RKO (cell line): ENCODE measurements around the gene CARS2.
"Not testable (repeated sequence)": the region's sequence is repeated elsewhere in the genome, so short reads cannot be mapped to it uniquely, and the experiment has no call there.

Experiments used
- DNase-seq: peaks from one replicate; pipeline ENCODE4 v3.0.0-alpha.2; 2016; ENCODE audit warnings: low spot score

CARS2 gene, protein sequence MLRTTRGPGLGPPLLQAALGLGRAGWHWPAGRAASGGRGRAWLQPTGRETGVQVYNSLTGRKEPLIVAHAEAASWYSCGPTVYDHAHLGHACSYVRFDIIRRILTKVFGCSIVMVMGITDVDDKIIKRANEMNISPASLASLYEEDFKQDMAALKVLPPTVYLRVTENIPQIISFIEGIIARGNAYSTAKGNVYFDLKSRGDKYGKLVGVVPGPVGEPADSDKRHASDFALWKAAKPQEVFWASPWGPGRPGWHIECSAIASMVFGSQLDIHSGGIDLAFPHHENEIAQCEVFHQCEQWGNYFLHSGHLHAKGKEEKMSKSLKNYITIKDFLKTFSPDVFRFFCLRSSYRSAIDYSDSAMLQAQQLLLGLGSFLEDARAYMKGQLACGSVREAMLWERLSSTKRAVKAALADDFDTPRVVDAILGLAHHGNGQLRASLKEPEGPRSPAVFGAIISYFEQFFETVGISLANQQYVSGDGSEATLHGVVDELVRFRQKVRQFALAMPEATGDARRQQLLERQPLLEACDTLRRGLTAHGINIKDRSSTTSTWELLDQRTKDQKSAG

DNA sequence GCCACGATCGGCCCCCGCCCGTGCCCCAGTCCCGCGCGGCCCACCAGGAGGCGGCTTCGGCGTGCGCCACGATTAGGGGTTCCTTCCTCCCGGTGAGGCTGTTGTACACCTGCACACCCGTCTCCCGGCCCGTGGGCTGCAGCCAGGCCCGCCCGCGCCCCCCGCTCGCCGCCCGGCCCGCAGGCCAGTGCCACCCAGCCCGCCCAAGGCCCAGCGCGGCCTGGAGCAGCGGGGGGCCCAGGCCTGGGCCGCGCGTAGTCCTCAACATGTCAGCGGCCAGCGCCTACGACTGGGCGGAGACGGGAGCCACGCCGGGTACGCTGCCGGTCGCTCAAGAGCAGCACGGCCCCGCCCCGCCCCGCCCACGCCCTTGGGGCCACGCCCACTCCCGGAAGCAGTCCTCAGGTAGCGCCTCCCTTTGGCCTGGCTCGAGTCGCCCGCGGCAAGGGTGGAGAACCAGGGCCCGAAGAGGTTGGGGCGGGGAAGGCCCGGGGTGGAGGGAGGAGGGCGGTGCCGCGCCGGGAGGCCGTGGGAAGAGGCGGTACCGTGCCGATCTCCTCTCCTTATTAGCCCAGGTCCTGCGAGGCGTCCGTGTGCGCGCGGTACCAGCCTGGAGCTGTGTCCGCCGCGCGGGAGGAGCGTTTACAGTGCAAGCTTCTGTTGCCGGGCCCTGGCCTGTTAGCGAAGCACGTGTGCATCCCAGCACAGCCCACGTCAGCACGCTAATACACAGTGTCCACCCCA, at the start of gene CARS2:
Gene CARS2, minus strand, starts transcription at position 291 of the 744 bp plus-strand sequence. Its CDS starts 23 bp downstream, at position 268.
- peak; percentile 95 for DNase-seq

DNA sequence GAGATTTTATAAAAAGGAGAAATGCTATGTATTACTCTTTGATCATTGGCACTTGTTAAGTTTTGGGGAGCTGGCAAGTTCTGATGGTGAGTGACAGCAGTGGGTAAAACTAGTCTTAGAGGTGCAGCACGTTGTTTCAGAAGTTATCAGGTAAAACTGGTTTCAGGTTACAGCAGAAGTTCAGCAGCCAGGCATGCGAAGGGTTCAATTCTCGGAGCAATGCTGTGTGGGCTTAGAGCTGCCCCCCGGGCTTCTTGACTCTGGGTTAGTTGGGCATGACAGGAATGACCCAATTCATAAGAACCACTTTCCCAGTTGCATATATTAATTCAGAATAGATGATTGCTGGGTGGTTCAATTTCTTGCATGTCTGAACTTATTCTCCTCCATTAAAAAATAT, 42.4 kb upstream of the CARS2 start:
- DNase-seq, result no peak

DNA sequence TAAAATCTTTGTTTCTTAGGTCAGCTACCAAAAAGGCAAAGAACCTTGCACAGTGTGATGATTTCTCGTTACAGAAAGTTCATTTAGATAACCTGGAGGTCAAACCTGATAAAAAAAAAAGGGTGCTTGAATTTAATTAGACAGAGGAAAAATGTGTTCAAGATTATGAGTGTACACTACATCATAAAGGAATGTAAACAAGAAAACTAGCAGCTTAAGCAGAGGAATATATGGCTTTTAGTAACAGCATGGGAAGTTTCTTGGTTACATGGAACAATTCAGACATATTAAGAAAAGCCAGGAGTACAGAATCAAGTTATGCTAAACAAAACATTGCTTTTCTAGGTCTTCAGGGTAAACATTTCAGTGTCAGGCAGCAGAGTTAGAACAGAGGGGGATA, 40.5 kb upstream of the CARS2 start:
- no peak for DNase-seq

DNA sequence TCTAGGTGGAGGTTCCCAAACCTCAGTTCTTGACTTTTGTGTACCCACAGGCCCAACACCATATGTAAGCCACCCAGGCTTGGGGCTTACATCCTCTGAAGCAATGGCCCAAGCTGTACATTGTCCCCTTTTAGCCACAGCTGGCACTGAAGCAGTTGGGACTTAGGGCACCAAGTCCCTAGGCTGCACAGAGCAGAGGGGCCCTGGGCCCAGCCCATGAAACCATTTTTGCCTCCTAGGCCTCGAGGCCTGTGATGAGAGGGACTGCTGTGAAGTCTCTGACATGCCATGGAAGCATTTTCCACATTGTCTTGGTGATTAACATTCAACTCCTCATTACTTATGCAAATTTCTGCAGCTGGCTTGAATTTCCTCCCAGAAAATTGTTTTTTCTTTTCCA, 37.8 kb upstream of the CARS2 start:
- DNase-seq, result no peak

DNA sequence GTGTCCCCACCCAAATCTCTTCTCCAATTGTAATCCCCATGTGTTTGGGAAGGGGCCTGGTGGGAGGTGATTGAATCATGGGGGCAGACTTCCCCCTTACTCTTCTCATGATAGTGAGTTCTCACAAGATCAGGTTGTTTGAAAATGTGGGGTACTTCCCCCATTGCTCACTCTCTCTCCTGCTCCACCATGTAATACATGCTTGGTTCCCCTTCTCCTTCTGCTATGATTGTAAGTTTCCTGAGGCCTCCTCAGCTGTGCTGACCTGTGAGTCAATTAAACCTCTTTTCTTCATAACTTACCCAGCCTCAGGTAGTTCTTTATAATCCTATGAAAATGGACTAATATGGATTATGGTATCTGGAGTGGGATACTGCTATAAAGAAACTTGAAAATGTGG, 31.6 kb upstream of the CARS2 start:
- DNase-seq, result no peak

DNA sequence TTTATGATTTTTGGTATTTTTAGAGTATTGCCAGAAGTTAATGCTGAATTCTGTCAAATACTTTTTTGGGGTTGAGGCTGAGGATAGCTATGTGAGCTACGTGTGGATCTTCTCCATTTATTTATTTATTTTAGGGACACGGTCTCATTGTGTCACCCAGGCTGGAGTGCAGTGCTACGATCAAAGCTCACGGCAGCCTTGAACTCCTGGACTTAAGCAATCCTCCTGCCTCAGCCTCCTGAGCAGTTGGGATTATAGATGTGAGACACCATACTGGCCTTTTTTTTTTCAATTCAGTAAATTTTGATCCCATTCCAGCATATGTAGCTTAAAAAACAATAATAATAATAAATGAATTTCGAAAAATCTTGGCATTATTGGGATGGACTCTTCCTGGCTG, 28.6 kb upstream of the CARS2 start:
- DNase-seq, result no peak

DNA sequence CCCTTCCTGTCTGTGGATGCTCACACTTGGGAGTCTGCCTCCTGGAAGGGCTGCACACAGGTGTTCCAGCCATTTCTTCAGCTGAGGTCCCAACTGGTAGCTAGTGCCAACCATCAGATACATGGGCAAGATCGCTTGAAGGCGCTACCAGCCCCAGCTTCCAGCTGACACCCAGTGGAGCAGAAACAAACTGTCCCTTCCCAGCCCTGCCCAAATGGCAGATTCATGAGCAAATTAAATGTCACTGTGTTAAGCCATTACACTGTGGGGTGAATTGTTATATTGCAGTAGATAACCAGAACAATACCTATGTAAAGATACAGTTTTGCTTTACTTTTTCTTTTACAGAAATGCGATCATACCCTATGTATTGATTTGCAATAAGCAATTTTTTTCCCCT, 25.2 kb upstream of the CARS2 start:
- no peak for DNase-seq

DNA sequence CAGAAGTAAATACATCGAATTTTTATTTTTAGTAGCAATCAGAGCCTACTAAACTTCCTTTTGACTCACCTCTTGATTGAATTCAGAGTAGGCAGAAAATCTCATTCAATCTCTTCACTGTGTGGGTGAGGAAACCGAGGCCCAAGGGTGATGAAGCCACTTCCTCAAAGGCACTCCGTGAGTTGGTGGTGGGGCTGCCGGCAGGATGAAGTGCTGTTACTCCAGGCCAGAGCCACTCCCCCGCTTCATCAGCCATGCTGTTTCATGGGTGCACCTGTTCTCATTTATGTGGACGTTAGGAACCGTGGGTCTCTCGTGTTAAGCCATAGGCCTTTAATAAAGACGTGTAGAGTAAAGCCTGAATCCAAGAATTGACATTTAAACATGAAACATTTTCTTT, 20.8 kb upstream of the CARS2 start:
- no peak for DNase-seq

DNA sequence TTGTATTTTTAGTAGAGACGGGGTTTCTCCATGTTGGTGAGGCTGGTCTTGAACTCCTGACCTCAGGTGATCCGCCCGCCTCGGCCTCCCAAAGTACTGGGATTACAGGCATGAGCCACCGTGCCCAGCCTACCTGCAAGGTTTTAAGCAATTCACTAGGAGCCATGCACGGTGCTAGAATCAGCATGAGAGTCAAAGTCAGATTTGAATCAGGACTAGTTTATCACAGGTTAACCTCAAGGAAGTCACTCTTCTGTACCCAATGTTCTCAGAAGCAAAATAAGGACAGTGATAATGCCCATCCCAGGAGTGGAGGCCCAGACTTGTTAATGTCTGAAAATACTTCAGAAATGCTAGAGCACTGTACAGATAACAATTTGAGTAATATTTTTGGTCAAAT, 20.2 kb upstream of the CARS2 start:
- not testable (repeated sequence) for DNase-seq

DNA sequence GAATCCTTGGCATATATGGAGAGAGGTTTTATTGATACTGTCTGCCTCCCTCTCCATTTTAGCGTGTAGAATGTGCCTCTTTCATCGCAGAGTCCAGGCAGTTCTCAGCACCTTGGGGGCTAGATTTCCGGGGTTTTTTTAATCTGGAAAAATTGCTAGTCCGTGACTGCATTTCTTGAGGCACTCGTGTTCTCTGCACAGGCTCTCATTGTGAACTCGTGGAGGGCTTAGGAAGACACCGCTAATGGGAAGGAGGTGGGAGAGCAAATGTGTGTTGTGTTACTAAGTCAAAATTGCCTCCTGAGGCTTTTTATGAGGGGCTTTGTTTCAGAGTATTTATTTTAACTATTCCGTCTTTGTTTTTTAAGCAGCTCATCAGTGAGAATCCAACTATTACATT, 17.7 kb upstream of the CARS2 start:
- no peak for DNase-seq

DNA sequence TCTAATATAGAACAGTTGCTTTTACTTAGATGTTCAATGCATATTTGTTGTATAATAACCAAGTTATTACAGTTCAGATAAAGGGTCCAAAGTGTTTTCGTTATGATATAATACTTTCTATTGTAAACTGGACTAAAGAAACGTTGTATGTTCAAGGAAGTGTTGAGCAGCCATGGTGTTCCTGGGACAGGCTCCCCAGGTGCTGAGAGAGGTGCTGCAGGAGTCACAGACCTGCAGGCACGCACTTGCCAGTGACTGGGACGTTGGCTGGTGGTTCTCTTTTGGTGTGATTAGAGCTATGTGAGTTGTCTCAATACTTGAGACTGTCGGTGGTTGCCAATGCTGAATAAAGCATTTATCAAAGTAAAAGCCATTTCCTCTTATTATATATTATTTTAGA, 17.1 kb upstream of the CARS2 start:
- no peak for DNase-seq

DNA sequence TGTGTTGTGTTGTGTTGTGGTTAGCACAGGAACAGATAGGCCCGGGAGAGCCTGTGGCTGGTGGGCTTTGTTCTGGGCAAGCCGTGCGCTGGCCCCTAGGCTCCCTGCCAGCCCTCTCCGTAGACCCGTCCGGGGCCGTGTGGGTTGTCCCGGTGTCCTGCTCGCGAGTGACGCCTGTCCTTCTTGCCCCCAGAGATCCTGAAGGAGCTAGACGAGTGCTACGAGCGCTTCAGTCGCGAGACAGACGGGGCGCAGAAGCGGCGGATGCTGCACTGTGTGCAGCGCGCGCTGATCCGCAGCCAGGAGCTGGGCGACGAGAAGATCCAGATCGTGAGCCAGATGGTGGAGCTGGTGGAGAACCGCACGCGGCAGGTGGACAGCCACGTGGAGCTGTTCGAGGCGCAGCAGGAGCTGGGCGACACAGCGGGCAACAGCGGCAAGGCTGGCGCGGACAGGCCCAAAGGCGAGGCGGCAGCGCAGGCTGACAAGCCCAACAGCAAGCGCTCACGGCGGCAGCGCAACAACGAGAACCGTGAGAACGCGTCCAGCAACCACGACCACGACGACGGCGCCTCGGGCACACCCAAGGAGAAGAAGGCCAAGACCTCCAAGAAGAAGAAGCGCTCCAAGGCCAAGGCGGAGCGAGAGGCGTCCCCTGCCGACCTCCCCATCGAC, 13.3 kb upstream of the CARS2 start:
- DNase-seq, result no peak

DNA sequence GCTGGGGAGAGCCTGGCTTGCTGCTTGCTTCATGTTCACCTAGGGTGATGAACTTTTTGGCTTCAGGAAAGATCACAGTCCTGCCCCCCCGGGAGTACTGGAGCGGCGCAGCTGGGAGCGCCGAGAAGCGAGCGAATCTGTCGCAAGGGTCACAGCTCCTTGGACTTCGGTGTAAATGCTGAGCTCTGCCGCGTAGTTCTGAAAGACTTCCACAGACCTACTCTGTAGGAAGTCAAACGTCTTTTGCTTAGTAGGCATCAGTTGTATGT, 10.3 kb upstream of the CARS2 start:
- peak; percentile 55 for DNase-seq

DNA sequence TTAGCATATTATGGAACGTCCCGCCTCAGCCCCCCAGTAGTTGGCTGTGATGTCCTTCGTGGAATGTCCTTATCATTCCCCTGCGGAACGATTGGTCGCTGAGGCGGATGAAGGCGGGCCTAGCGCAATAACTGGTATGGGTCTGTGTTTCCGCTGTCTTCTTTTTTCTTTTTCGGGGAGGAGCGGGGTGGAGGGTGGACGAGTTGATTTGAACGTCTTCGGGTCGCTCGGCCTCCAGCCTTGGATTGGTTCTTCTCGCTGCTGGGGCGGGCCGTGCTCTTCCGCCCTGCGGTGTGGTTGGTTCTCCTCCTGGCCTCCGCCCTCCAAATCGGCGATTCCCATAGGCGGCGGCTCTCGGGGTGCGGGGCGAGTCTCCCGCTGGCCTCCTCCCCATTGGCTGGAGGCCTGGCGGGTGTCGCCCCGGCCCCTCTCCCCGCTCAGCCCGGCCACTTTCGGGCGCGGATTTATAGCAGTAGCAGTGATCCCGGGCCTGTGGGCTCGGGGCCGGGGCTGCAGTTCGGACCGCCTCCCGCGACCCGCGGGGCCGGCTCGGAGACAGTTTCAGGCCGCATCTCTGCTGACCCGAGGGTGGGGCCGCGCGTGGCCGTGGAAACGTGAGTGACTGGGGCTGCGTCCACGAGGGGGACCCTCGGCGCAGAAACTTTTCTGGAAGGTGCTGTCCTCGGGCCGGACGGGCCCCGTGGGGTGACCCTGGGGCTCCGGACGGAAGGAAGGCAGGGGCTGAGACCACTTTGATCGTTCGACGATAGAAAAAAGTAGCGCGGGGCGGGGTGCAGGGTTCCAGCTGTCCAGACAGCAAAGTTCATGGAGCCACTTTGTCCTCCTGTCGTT, 9.7 kb upstream of the CARS2 start:
- DNase-seq, result peak; percentile 99

DNA sequence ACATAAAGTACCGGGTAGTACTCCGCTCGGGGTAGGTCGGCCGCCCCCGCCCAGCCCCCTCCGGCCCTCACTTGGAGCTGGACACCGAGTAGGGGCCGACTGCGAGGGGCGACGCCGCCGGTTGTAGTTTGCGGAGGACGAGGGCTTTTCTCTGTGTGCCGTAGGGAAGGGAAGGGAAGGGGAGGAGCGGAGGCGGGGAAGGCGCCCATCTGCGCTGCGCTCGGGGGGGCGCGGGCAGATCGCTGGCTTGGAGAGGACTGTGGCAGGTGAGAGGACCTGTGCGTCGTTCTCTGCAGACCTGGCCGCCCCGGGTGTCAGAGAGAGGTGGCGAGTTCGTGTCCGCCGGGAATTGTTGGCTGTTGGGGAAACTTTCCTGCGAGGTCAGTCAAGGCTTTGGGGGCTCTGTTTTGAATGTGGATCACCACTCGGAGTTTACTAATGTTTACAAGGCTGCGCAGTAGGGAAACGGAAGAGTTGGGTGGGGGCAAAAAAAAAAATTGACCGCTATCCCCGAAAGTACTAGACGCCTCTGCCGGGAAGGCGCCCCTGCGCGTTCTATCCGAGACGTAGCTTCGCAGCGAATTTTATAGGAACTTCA, 9.0 kb upstream of the CARS2 start:
- DNase-seq, result no peak

DNA sequence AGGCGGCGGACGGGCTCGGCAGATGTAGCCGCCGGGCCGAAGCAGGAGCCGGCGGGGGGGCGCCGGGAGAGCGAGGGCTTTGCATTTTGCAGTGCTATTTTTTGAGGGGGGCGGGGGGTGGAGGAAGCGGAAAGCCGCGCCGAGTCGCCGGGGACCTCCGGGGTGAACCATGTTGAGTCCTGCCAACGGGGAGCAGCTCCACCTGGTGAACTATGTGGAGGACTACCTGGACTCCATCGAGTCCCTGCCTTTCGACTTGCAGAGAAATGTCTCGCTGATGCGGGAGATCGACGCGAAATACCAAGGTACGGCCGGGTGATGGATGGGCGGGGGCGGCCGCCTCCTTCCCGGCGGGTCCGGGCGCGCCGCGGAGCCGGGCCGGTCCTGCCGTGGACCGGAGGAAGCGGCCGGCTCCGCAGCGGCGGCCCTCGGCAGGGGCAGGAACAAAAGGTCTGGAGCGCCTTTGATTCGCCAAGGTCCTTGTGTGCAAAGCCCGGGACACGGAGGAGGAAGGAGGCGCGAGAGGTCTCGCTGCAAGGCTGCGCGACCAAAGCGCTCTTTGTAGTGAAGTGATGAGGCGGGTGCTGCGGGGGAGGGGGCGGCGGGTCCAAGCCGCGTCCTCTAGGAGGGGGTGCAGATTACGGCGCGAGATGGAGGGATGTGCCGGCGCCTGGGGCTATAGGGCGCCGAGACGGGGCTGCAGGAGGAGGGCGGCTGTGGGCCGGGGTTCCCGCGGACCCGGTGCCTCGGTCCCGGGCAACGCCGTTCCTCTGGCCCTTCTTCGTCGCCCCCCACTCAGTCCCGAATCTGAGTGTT, 8.3 kb upstream of the CARS2 start:
- DNase-seq, result peak; percentile 58

DNA sequence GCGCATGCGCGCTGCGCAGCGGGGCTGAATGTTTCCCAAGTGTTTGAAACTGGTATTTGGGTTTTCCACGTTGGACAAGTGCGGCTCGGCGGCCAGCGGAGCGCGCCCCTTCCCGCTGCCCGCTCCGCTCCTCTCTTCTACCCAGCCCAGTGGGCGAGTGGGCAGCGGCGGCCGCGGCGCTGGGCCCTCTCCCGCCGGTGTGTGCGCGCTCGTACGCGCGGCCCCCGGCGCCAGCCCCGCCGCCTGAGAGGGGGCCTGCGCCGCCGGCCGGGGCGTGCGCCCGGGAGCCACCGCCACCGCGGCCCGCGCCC, 7.7 kb upstream of the CARS2 start, which contains the start of gene ING1:
Gene ING1, plus strand, starts transcription at position 59 of the 311 bp plus-strand sequence. CDS start 450 bp downstream, outside the sequence.
- no peak for DNase-seq

DNA sequence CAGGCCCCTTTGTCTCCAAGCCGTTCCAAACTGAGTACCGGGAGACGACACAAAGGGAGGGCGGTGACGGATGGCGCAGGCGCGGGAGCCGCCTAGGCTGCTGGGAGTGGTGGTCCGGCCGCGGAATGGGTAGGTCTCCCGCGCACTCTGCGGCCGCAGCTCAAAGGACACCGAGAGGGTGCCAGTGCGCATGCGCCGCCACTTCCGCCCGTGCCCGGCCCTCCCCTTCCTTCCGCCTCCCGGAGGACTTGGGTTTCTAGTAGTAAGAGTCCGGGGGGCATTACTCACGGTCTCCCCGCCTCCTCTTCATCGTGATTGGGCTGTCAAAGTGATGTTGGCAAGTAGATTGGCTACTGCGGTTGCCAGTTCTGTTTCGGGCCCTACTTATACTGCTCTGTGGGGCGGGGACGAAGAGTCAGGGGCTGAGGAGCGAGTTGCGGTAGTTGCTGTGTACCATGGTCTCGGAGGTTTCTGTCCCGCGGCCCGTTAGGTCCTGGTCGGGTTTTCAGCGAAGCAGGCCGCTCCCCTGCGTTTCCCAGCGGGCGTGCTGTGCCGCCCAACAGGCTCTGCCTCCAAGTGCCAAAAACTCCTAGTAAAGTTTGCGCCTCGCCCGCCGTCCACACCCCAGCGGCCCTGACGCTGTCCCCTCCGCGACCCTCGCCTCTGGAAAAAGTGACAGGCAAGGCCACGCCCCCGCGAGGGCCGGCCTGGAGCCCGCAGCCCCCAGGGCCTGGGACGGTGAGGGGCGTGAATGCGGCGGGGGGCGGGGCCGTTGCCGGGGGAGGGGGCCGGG, 7.1 kb upstream of the CARS2 start:
- peak; percentile 99 for DNase-seq

DNA sequence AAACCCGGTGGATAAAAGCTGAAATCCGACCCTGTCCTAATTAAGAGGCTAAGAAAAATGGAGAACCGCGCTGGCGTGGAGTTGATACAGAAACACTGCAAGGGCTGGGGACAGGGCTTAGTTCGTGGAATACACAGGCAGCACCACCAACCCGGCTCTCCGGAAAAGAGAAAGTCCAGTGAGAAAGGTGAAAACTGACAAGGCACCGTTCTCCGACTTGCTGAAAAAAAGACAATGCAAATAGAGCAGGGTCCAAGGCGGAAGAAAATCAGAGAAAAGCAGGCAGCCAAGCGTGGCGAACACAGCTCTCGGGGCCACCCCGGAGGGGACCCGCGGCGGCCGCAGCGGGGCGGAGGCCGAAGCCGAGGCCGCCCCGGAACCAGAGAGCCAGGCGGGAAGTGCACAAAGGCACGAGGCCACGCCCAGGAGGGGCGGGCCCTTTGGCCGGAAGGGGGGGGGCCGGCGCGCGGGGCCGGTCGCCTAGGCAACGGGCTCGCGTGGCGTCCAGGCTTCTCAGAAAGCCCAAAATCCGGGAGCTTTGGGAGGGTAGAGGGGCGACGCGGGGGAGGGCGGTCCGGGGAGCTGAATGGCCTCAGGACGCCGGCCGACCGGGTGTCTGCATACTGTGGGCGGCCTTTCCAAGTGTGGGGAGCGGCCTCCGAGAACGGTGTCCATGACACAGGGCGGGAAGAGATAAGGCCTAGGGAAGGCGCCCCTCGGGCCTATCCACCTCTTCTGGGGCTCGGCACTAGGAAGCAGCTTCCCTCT, 6.3 kb upstream of the CARS2 start:
- DNase-seq, result peak; percentile 86
